AG04450 (cell line): ENCODE results near the gene VIL1. TPM values are rescaled to one million over a fixed set of nuclear protein-coding genes. Genes with fewer than 3 reads are reported as not detected.

ENCODE experiments used
- CTCF ChIA-PET: fragments of 300-600, 350-600 bp; formaldehyde crosslinking; extraction: SDS; loops from one replicate; lab custom pipeline; 2022; ENCODE audit warnings: antibody characterized with exemption, inconsistent platforms; lab: Charles Lee
- POLR2A ChIA-PET: fragments of 350-600 bp; formaldehyde crosslinking; extraction: SDS; loops from one replicate; lab custom pipeline; 2021; ENCODE audit warnings: antibody characterized with exemption, inconsistent platforms; lab: Yijun Ruan, JAX
- DNase-seq: peaks from one replicate; pipeline ENCODE4 v3.0.0-alpha.2; 2011; ENCODE audit warnings: low read depth, low spot score
- H3K27ac ChIP-seq: one replicate; pipeline ENCODE4 v1.5.1; 2012; ENCODE audit warnings: low read depth, low read length, control low read depth
- H3K27me3 ChIP-seq: one replicate; pipeline ENCODE4 v1.6.0; 2012; ENCODE audit warnings: low read length; ENCODE audit not compliant: control insufficient read depth, insufficient read depth
- H3K4me3 ChIP-seq: 2 replicates; pipeline ENCODE4 v1.5.1; 2011; ENCODE audit warnings: mild to moderate bottlenecking, low read depth, low read length, control low read depth
- H3K9me3 ChIP-seq: 2 replicates; pipeline ENCODE4 v1.5.1; 2012; ENCODE audit warnings: low read length; ENCODE audit not compliant: control insufficient read depth, insufficient read depth
- polyA plus RNA-seq: library from polyadenylated mRNA; depleted of rRNA; stranded (reverse); fragments of >200 nt; gene quantifications from 2 replicates; pipeline ENCODE4 v1.2.3, GENCODE V29; 2011
- TF ChIP-seq, protein P1 (sequence below): IDR thresholded peaks from 2 replicates; pipeline ENCODE4 v1.5.1; 2011; ENCODE audit warnings: low read depth, low read length, control low read depth, inconsistent platforms

The VIL1 gene
- polyA plus RNA-seq, 1 experiment: not detected

DNA sequence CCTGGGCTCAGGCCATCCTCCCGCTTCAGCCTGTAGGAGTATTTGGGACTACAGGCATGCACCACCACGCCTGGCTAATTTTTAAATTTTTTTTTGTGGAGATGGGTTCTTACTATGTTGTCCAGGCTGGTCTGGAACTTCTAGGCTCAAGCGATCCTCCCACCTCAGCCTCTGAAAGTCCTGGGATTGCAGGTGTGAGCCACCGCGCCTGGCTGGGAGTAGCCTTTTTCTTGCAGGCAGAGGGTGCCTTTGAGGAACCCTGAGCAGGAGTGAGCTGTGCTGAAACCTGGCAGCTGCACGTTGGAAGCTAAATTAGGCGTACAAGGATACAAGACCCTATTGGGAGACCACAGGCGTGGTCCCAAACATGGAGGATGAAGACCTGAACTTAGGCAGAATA lies 11.2 kb upstream of the VIL1 start:
- TF ChIP-seq, protein P1, sequence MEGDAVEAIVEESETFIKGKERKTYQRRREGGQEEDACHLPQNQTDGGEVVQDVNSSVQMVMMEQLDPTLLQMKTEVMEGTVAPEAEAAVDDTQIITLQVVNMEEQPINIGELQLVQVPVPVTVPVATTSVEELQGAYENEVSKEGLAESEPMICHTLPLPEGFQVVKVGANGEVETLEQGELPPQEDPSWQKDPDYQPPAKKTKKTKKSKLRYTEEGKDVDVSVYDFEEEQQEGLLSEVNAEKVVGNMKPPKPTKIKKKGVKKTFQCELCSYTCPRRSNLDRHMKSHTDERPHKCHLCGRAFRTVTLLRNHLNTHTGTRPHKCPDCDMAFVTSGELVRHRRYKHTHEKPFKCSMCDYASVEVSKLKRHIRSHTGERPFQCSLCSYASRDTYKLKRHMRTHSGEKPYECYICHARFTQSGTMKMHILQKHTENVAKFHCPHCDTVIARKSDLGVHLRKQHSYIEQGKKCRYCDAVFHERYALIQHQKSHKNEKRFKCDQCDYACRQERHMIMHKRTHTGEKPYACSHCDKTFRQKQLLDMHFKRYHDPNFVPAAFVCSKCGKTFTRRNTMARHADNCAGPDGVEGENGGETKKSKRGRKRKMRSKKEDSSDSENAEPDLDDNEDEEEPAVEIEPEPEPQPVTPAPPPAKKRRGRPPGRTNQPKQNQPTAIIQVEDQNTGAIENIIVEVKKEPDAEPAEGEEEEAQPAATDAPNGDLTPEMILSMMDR: no peak
- no peak for DNase-seq
- Histone ChIP-seq H3K9me3 (no peaks in the 10 kb centered on the region), H3K27me3 (no peaks in the 10 kb centered on the region), H3K4me3 (no peak overlapping the region), H3K27ac (no peak overlapping the region)
- ChIA-PET POLR2A (interaction anchor here (0.9 kb wide), 1 partner anchor 36 kb away, joined by 3 read pairs; no protein-coding TSS in a partner anchor), CTCF (interaction anchor here (1.4 kb wide), 2 partner anchors 12 to 59 kb away, joined by 3 to 6 read pairs; no protein-coding TSS in a partner anchor)

DNA sequence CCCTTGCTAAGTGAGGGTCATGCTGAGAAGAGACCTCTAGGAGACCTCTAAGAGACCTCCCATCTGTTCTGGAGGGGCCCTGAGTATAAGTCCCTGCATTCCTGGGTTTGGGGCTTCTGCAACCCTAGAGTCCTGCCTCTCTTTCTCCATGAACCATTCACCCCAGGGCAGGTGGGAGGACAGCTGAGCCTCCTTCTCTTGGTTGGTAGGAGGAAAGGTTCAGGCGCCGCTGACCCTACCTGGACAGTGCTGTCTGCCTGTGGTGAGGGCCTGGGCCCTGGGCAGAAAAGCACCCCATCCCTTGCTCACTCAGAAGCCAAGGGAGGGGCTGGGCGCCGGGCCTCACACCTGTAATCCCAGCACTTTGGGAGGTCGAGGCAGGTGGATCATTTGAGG lies 604 bp upstream of the VIL1 start:
- TF ChIP-seq, protein P1: no peak
- Histone ChIP-seq H3K9me3 (no peaks in the 10 kb centered on the region), H3K4me3 (no peak overlapping the region), H3K27me3 (peaks cover 3% of the 10 kb centered on the region), H3K27ac (no peak overlapping the region)
- ChIA-PET CTCF (no interaction called here), POLR2A (no interaction called here)
- DNase-seq: no peak

DNA sequence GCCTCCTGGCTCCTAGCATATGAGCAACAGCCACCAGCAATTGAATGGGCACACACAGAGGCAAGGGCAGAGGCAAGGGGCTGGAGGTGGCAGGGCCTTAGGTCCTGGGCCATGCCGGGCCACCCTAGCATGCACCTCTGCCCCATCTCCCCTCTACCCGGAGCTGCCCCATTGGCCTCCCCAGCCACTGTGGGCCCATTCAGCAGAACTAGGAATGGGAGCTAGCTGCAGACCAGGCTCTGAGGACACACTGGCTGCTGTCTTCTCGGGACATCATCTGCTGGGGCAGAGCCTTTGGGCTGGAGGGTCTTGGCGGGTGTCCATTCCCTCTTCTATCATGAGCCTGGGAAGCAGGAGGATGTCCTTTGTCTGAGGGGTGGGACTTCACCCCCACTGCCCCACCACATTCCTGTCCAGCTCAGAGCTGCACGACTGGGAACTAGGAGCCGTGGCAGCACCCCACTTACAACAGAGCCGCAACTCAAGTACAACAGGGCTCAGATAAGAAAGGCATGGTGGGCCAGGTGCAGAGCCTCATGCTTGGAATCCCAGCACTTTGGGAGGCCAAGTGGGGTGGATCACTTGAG lies 800 bp downstream of the VIL1 start:
- H3K27ac ChIP-seq: no peak overlapping the region
- no peaks in the 10 kb centered on the region for H3K9me3 ChIP-seq
- no peak overlapping the region for H3K4me3 ChIP-seq
- peaks cover 3% of the 10 kb centered on the region for H3K27me3 ChIP-seq
- no peak for DNase-seq
- CTCF ChIA-PET: no interaction called here
- TF ChIP-seq, protein P1: no peak
- POLR2A ChIA-PET: no interaction called here

DNA sequence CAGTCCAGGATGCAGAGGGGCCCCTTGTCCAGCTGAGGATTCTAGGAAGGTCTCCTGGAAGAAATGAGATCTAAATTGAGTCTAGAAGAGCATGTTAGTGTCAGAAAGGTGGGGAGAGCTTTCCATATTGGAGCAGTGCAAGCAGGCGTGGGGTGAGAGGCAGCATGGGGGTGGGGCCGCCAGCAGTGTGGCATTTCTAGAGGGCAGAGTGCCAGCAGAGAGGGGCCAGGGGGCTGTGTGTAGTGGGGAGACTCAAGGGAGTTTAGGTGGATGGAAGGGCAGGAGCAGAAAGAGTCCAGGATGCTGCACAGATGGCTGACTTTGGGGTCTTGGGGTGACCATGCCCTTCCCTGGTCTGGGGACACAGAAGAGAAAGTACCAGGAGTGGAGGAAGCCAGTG lies 2.1 kb downstream of the VIL1 start:
- ChIA-PET POLR2A (no interaction called here), CTCF (no interaction called here)
- Histone ChIP-seq H3K27ac (no peak overlapping the region), H3K4me3 (no peak overlapping the region), H3K9me3 (no peaks in the 10 kb centered on the region), H3K27me3 (peaks cover 5% of the 10 kb centered on the region)
- TF ChIP-seq, protein P1: no peak
- no peak for DNase-seq

DNA sequence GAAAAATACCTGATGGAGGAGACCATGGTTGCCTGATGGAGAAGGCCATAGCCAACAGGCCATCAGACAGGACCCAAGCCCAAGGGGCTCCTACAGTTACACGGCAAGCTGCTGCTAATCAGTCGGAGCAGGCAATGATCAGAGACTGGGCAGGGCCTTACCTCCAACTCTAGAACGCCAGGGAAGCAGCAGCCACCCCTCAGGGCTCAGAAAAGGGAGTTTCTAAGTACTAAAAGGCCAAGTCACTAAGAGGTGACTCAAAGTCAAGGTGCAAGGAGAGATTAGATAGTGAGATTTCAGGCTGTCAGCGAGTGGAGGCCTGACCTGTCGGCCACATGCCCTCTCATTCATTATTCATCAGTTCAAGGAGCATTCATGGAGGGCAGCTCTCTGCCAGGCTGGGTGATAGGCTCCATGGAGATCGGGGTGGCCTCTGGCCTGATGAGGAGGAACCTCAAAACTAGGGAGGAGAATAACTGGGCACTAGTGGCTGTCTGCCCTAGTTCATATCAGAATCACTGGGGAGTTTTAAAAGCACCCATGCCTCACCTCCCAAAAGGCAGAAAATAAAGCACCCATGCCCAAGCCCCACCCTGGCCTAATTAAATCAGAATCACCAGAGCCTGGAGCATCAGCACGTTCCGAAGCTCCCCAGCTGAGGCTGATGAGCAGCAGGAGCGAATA lies 3.6 kb downstream of the VIL1 start:
- POLR2A ChIA-PET: no interaction called here
- H3K27me3 ChIP-seq: peaks cover 5% of the 10 kb centered on the region
- H3K9me3 ChIP-seq: no peaks in the 10 kb centered on the region
- no peak overlapping the region for H3K4me3 ChIP-seq
- CTCF ChIA-PET: no interaction called here
- H3K27ac ChIP-seq: no peak overlapping the region
- TF ChIP-seq, protein P1: no peak
- no peak for DNase-seq
